Measurements from ENCODE around the gene ATP11B. TPM values are rescaled to one million over a fixed set of nuclear protein-coding genes. Genes with fewer than 3 reads are reported as not detected.

The ATP11B gene
- total RNA-seq, 1 donor from 2014 or later = 73.2 TPM

DNA sequence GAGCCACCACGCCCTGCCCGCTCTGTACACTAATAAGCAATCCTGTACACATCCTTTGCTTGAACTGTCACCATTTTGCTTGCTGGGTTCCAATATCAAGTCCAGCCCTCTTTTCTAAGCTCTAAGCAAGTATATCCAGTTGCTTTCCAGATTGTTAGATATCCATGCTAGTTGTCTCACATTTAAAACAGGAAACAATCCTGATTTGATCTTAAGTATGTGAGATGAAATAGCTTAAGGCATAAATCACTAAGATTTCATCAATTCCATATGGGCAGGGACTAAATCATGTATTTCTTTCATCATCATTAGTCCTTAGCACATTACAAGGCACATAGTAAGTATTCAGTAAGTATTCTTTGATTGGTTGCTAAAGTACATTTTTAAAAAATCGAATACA, 16.2 kb downstream of the ATP11B start:
- TF ChIP-seq, protein P1, sequence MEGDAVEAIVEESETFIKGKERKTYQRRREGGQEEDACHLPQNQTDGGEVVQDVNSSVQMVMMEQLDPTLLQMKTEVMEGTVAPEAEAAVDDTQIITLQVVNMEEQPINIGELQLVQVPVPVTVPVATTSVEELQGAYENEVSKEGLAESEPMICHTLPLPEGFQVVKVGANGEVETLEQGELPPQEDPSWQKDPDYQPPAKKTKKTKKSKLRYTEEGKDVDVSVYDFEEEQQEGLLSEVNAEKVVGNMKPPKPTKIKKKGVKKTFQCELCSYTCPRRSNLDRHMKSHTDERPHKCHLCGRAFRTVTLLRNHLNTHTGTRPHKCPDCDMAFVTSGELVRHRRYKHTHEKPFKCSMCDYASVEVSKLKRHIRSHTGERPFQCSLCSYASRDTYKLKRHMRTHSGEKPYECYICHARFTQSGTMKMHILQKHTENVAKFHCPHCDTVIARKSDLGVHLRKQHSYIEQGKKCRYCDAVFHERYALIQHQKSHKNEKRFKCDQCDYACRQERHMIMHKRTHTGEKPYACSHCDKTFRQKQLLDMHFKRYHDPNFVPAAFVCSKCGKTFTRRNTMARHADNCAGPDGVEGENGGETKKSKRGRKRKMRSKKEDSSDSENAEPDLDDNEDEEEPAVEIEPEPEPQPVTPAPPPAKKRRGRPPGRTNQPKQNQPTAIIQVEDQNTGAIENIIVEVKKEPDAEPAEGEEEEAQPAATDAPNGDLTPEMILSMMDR (IDR thresholded peaks at IDR 0.05) = no peak
- Mint-ChIP-seq H3K4me3 (ENCODE audit: unreplicated experiment) (no peak overlapping the region), H3K9me3 (ENCODE audit: low read depth) (no peaks in the 10 kb centered on the region), H3K27ac (ENCODE audit: unreplicated experiment) (no peak overlapping the region), H3K4me1 (ENCODE audit: low read depth) (peaks cover 31% of the 10 kb centered on the region), H3K36me3 (ENCODE audit: low read depth) (peaks cover 2% of the 10 kb centered on the region), H3K27me3 (ENCODE audit: low read depth) (no peaks in the 10 kb centered on the region)
- DNase-seq (ENCODE audit: low spot score) = no peak

DNA sequence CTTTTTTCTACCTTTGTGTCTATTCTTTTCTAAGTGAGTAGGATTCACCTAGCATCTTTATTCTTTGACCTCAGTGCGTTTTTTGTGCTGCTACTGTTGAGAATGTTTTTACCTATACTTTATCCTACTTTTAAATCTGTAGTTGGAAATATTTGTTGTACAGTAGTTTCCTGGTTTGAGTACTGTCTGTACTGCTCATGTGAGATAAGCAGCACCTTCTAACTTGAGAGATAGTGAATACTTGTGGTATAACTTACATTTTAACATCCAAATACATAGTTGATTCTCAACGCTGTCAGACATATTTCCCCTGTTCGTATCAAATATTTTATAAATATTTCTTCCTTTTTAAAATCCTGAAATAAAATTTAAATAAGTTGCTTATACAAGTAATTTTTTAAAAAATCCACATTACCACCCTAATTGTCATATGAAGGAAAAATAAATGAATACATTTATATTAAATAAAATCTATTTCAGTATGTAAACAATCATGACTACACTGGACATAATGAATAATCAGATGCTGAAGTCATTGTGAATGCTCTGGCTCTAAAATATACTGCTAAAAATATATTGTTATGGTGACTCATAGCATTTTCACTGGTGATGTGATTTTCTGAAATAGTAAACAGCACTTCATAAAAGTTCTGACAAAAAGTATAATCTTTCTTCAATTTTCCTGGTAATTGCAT, 17.4 kb downstream of the ATP11B start:
- peak overlapping the region; percentile 68 for H3K27ac Mint-ChIP-seq (ENCODE audit: unreplicated experiment)
- no peaks in the 10 kb centered on the region for H3K9me3 Mint-ChIP-seq (ENCODE audit: low read depth)
- no peaks in the 10 kb centered on the region for H3K27me3 Mint-ChIP-seq (ENCODE audit: low read depth)
- DNase-seq (ENCODE audit: low spot score) = no peak
- H3K36me3 Mint-ChIP-seq (ENCODE audit: low read depth) = peaks cover 2% of the 10 kb centered on the region
- TF ChIP-seq, protein P1 (IDR thresholded peaks at IDR 0.05) = no peak
- H3K4me1 Mint-ChIP-seq (ENCODE audit: low read depth) = peaks cover 33% of the 10 kb centered on the region
- H3K4me3 Mint-ChIP-seq (ENCODE audit: unreplicated experiment) = no peak overlapping the region

DNA sequence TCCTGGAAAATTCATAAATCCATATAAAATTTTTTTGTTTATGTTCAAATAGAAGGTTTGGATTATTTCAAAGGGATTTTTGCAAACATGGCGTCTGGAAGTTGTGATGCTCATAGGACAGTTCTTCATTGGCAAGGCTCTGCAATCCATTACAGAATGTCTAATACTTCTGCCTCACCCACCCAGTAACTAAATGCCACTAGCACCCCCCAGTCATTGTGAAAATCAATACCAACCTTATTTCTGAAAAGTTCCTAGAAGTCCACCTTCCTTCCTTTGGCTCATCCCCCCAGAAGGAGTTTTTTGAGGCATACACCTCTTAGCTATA, 17.9 kb downstream of the ATP11B start:
- DNase-seq (ENCODE audit: low spot score) = no peak
- H3K27me3 Mint-ChIP-seq (ENCODE audit: low read depth) = no peaks in the 10 kb centered on the region
- no peaks in the 10 kb centered on the region for H3K9me3 Mint-ChIP-seq (ENCODE audit: low read depth)
- no peak overlapping the region for H3K4me3 Mint-ChIP-seq (ENCODE audit: unreplicated experiment)
- H3K27ac Mint-ChIP-seq (ENCODE audit: unreplicated experiment) = no peak overlapping the region
- H3K4me1 Mint-ChIP-seq (ENCODE audit: low read depth) = peaks cover 38% of the 10 kb centered on the region
- H3K36me3 Mint-ChIP-seq (ENCODE audit: low read depth) = peaks cover 2% of the 10 kb centered on the region
- TF ChIP-seq, protein P1 (IDR thresholded peaks at IDR 0.05) = no peak

DNA sequence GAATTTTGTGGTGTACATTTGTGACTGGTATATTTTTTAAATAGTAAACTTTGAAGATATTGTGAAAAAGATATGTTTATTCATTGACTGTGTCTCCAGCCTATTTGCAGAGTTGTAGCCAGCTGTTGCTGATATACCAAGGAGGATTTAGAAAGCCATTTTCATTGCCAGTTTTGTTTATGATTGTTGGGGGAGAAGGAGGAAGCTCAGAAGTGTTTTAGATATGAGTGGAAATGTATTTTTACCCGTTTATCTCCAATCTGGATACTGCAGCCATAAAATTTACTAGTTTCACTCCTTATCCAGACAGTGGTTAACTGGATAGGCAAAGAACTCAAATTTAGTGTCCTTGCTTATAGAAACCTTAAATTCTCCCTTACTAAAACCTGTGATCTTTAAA, 18.8 kb downstream of the ATP11B start:
- H3K4me1 Mint-ChIP-seq (ENCODE audit: low read depth) = peaks cover 37% of the 10 kb centered on the region
- no peak for DNase-seq (ENCODE audit: low spot score)
- H3K27ac Mint-ChIP-seq (ENCODE audit: unreplicated experiment) = no peak overlapping the region
- H3K4me3 Mint-ChIP-seq (ENCODE audit: unreplicated experiment) = no peak overlapping the region
- H3K36me3 Mint-ChIP-seq (ENCODE audit: low read depth) = peaks cover 2% of the 10 kb centered on the region
- H3K9me3 Mint-ChIP-seq (ENCODE audit: low read depth) = no peaks in the 10 kb centered on the region
- H3K27me3 Mint-ChIP-seq (ENCODE audit: low read depth) = no peaks in the 10 kb centered on the region
- TF ChIP-seq, protein P1 (IDR thresholded peaks at IDR 0.05) = no peak

DNA sequence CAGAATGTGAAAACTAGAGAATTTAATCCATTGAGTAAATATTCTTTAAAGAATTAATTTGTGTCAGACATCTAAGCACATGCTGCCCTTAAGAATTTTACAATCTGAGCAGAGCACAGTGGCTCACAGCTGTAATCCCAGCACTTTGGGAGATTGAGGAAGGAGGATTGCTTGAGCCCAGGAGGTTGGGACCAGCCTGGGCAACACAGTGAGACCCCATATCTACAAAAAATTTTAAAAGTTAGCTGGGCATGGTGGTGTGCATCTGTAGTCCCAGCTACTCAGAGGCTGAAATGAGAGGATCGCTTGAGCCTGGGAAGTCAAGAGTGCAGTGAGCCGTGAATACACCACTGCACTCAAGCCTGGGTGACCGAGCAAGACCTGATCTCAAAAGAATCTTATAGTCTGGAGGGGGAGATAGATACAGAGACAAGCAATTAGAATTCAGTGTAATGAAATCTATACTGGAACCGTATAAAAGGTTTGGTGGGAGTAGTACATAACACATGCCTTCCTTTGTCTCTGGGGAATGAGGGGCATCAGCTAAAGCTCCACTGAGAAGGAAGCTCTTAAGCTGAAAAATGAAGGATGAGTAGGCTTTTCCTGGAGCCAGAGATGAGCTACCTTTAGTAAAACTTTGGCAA, 21.2 kb downstream of the ATP11B start:
- peaks cover 20% of the 10 kb centered on the region for H3K4me1 Mint-ChIP-seq (ENCODE audit: low read depth)
- TF ChIP-seq, protein P1 (IDR thresholded peaks at IDR 0.05) = no peak
- H3K27ac Mint-ChIP-seq (ENCODE audit: unreplicated experiment) = peak overlapping the region; percentile 4
- no peak overlapping the region for H3K4me3 Mint-ChIP-seq (ENCODE audit: unreplicated experiment)
- H3K36me3 Mint-ChIP-seq (ENCODE audit: low read depth) = peaks cover 2% of the 10 kb centered on the region
- no peaks in the 10 kb centered on the region for H3K9me3 Mint-ChIP-seq (ENCODE audit: low read depth)
- no peak for DNase-seq (ENCODE audit: low spot score)
- no peaks in the 10 kb centered on the region for H3K27me3 Mint-ChIP-seq (ENCODE audit: low read depth)
